CD4-positive, alpha-beta memory T cell (primary cell): ENCODE measurements around the gene TSC22D2. TPM values are rescaled to one million over a fixed set of nuclear protein-coding genes. Genes with fewer than 3 reads are reported as not detected.

Experiments
- CTCF ChIA-PET: fragments of 350-600 bp; sonication (Branson Sonifier 250); formaldehyde crosslinking; loops from one replicate; lab custom pipeline; 2021; ENCODE audit warnings: inconsistent platforms; ENCODE audit not compliant: partially characterized antibody; lab: Charles Lee
- POLR2A ChIA-PET: fragments of 350-600 bp; sonication (Branson Sonifier 250); formaldehyde crosslinking; loops from one replicate; lab custom pipeline; 2021; ENCODE audit not compliant: partially characterized antibody; lab: Charles Lee
- DNase-seq, 5 donors: peaks; one replicate each; pipeline versions ENCODE4 v3.0.0 to v3.0.0-alpha.2; 2020 to 2022; ENCODE audit warnings: mixed read lengths in 1 of 5
- H3K27ac ChIP-seq: one replicate; pipeline ENCODE4 v1.7.0; 2013; ENCODE audit warnings: low read depth, low read length
- H3K27me3 ChIP-seq: 2 replicates; pipeline ENCODE4 v1.7.0; 2013; ENCODE audit warnings: mild to moderate bottlenecking, low read length, moderate library complexity; ENCODE audit not compliant: insufficient read depth
- H3K36me3 ChIP-seq: 2 replicates; pipeline ENCODE4 v1.7.0; 2013; ENCODE audit warnings: mild to moderate bottlenecking, low read length, moderate library complexity; ENCODE audit not compliant: insufficient read depth
- H3K4me1 ChIP-seq: 2 replicates; pipeline ENCODE4 v1.7.0; 2013; ENCODE audit warnings: mild to moderate bottlenecking, low read length, moderate library complexity; ENCODE audit not compliant: insufficient read depth
- H3K4me3 ChIP-seq, 2 donors: one replicate each; pipeline ENCODE4 v1.7.0; 2013; ENCODE audit warnings: low read length in 2 of 2, mild to moderate bottlenecking in 1 of 2
- H3K9me3 ChIP-seq, 2 donors: one replicate each; pipeline ENCODE4 v1.7.0; 2013; ENCODE audit warnings: low read length in 2 of 2, control low read depth in 1 of 2; ENCODE audit not compliant: control insufficient read depth in 1 of 2
- H3K27ac Mint-ChIP-seq, 7 donors: one replicate each; pipeline ENCODE4 v1.8.0; 2020 to 2021; ENCODE audit warnings: mixed read lengths in 7 of 7, mild to moderate bottlenecking in 6 of 7, inconsistent platforms in 3 of 7, moderate library complexity in 3 of 7
- H3K27me3 Mint-ChIP-seq, 2 donors: one replicate each; pipeline ENCODE4 v1.8.0; 2020 to 2021; ENCODE audit warnings: mixed read lengths in 2 of 2
- H3K36me3 Mint-ChIP-seq, 2 donors: one replicate each; pipeline ENCODE4 v1.8.0; 2020 to 2021; ENCODE audit warnings: mixed read lengths in 2 of 2, inconsistent platforms in 1 of 2, mild to moderate bottlenecking in 1 of 2
- H3K4me1 Mint-ChIP-seq, 4 donors: one replicate each; pipeline ENCODE4 v1.8.0; 2020 to 2021; ENCODE audit warnings: mixed read lengths in 4 of 4, mild to moderate bottlenecking in 1 of 4
- H3K4me3 Mint-ChIP-seq, 8 donors: one replicate each; pipeline ENCODE4 v1.8.0; 2020 to 2021; ENCODE audit warnings: mixed read lengths in 8 of 8, mild to moderate bottlenecking in 7 of 8, moderate library complexity in 6 of 8, inconsistent platforms in 3 of 8
- H3K9me3 Mint-ChIP-seq, 8 donors: one replicate each; pipeline ENCODE4 v1.8.0; 2020 to 2021; ENCODE audit warnings: mixed read lengths in 8 of 8, mild to moderate bottlenecking in 5 of 8, inconsistent platforms in 3 of 8, moderate library complexity in 1 of 8
- intact Hi-C: fragments of 100-400 bp; cut with micrococcal nuclease; formaldehyde crosslinking; loops from one replicate; pipeline ENCODE4 v1.15.1; 2023
- polyA plus RNA-seq, 2 donors: library from polyadenylated mRNA; unstranded; fragments of 300-500 nt; fragmentation: Illumina TruSeq; gene quantifications; one replicate each; pipeline ENCODE4 v1.2.3, GENCODE V29; 2021
- total RNA-seq, 2 experiments: library from RNA; stranded (reverse); gene quantifications; one replicate each; pipeline ENCODE4 v1.2.3, GENCODE V29; 2021

Gene TSC22D2
- total and polyA plus RNA-seq, 4 experiments from 2014 or later: 5.5 to 25.7 (median 19.7) TPM

DNA sequence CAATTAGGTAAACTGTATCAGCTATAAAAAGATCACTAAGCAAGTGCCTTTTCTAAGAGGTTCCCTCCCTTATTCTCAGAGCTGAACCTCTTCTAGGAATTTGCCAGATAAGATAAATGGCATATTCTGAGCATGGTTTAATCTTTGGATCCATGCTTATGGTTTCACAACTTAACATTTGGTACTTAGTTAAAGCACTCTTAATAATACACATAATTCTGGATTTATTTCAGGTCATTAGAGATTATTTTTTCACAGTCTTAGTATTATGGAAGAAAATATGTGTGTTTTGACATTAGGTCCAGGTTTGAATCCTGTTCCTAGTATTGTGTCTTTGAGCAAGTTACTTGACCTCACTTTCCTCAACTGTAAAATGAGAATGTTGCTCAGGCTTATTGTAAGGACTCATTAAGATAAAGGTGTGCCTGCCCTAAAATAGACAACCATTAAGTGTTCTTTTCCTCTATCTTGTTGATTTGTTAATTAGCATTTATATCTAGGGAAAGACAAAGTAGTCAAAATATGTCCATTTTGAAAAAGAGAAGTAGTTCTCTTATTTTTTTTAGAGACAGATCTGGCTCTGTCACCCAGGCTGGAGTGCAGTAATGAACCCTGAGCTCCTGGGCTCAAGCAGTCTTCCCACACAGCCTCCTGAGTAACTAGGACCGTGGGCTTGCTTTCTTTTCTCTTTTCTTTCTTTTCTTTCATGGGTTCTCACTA lies 43.4 kb downstream of the TSC22D2 start:
- ChIA-PET CTCF (interaction anchor here (1.1 kb wide), 1 partner anchor 34 kb away, joined by 4 read pairs; no protein-coding TSS in a partner anchor), POLR2A (no interaction called here)
- no peak for DNase-seq
- H3K36me3 Mint-ChIP-seq: peaks cover 0 to 2% of the 10 kb centered on the region in 2 donors
- H3K9me3 Mint-ChIP-seq: no peaks in the 10 kb centered on the region
- H3K9me3 ChIP-seq: no peaks in the 10 kb centered on the region
- H3K36me3 ChIP-seq: no peaks in the 10 kb centered on the region
- H3K27ac ChIP-seq: no peak overlapping the region
- peak overlapping the region in 2 of 7 donors; percentile 3 to 24 for H3K27ac Mint-ChIP-seq
- H3K4me3 ChIP-seq: no peak overlapping the region
- intact Hi-C loops: no loop called here
- no peaks in the 10 kb centered on the region for H3K27me3 ChIP-seq
- peaks cover 28% of the 10 kb centered on the region for H3K4me1 ChIP-seq
- H3K4me3 Mint-ChIP-seq: no peak overlapping the region
- H3K4me1 Mint-ChIP-seq: peaks cover 22 to 51% (median 38%) of the 10 kb centered on the region in 4 donors
- H3K27me3 Mint-ChIP-seq: no peaks in the 10 kb centered on the region

DNA sequence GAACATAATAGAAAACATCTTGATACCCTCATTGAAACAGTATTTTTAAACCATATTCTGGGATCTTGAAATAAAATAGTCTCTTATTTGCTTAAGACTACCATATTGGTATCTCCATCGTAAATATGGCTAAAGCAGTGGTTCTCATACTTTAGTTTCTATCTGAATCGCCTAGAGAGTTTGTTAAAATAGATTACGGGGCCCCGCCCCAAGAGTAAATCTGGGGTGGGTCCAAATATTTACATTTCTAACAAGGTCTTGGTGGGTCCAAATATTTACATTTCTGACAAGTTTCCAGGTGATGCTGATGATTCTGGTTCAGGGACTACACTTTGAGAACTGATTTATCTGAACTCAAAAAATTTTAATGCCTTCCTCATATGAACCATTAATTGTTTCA lies 45.3 kb downstream of the TSC22D2 start:
- Mint-ChIP-seq H3K27me3 (no peaks in the 10 kb centered on the region), H3K9me3 (no peaks in the 10 kb centered on the region), H3K4me3 (no peak overlapping the region), H3K4me1 (peaks cover 11 to 34% (median 24%) of the 10 kb centered on the region in 4 donors), H3K36me3 (peaks cover 8 to 14% of the 10 kb centered on the region in 2 donors), H3K27ac (no peak overlapping the region)
- intact Hi-C loops: no loop called here
- Histone ChIP-seq H3K4me1 (peaks cover 18% of the 10 kb centered on the region), H3K4me3 (no peak overlapping the region), H3K36me3 (peaks cover 4% of the 10 kb centered on the region), H3K9me3 (no peaks in the 10 kb centered on the region), H3K27ac (no peak overlapping the region), H3K27me3 (no peaks in the 10 kb centered on the region)
- no peak for DNase-seq
- CTCF ChIA-PET: no interaction called here
- POLR2A ChIA-PET: interaction anchor here (1.4 kb wide), 1 partner anchor 44 kb away, joined by 4 read pairs; no protein-coding TSS in a partner anchor

DNA sequence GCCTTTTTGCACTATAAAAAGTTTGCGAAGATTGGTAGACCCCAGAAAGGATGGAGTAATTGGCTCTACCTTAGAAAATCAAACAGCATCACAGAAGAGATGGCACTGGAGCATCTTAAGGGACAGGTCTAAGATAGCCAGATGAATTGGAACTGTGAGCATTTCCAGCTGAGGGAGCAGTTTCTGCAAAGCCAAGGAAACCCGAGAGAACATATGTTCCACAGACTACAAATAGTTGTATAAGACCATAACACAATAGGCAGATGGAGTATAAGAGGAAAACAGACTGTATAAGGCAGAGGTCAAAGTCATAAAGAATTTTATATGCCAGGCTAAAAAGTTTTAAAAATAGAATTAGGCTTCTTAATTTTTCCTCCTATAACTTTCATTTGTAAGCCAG lies 46.0 kb downstream of the TSC22D2 start:
- no peaks in the 10 kb centered on the region for H3K9me3 Mint-ChIP-seq
- H3K27ac ChIP-seq: no peak overlapping the region
- no peak for DNase-seq
- no peaks in the 10 kb centered on the region for H3K27me3 ChIP-seq
- no peak overlapping the region for H3K27ac Mint-ChIP-seq
- POLR2A ChIA-PET: no interaction called here
- H3K36me3 Mint-ChIP-seq: peaks cover 14 to 20% of the 10 kb centered on the region in 2 donors
- CTCF ChIA-PET: no interaction called here
- no peaks in the 10 kb centered on the region for H3K27me3 Mint-ChIP-seq
- intact Hi-C loops: no loop called here
- no peak overlapping the region for H3K4me3 Mint-ChIP-seq
- H3K9me3 ChIP-seq: no peaks in the 10 kb centered on the region
- H3K4me1 ChIP-seq: peaks cover 18% of the 10 kb centered on the region
- H3K4me1 Mint-ChIP-seq: peaks cover 10 to 31% (median 22%) of the 10 kb centered on the region in 4 donors
- no peak overlapping the region for H3K4me3 ChIP-seq
- H3K36me3 ChIP-seq: peaks cover 9% of the 10 kb centered on the region

DNA sequence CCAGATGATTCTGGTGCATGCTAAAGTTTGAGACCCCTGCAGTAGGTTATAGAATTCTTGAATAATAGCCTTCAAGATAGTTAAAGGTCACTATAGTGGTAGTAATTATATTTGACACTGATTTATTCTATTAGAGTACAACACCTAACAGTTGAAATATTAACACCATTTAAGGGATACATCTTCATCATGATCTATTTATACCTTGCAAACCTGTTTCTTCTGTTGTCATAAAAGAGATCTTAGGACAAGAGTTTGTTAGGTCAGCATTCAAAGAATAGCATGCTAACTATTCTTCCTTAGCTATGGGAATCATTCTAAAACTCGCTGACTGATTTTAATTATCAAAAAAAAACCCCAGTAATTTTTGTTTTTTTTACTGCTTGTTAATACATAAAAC lies 46.5 kb downstream of the TSC22D2 start:
- intact Hi-C loops: no loop called here
- Mint-ChIP-seq H3K4me3 (no peak overlapping the region), H3K36me3 (peaks cover 19 to 24% of the 10 kb centered on the region in 2 donors), H3K4me1 (peaks cover 6 to 26% (median 17%) of the 10 kb centered on the region in 4 donors), H3K27me3 (no peaks in the 10 kb centered on the region), H3K27ac (no peak overlapping the region), H3K9me3 (no peaks in the 10 kb centered on the region)
- no peak for DNase-seq
- H3K4me1 ChIP-seq: peaks cover 18% of the 10 kb centered on the region
- no peaks in the 10 kb centered on the region for H3K27me3 ChIP-seq
- peaks cover 14% of the 10 kb centered on the region for H3K36me3 ChIP-seq
- CTCF ChIA-PET: no interaction called here
- H3K4me3 ChIP-seq: no peak overlapping the region
- H3K27ac ChIP-seq: no peak overlapping the region
- POLR2A ChIA-PET: no interaction called here
- no peaks in the 10 kb centered on the region for H3K9me3 ChIP-seq

DNA sequence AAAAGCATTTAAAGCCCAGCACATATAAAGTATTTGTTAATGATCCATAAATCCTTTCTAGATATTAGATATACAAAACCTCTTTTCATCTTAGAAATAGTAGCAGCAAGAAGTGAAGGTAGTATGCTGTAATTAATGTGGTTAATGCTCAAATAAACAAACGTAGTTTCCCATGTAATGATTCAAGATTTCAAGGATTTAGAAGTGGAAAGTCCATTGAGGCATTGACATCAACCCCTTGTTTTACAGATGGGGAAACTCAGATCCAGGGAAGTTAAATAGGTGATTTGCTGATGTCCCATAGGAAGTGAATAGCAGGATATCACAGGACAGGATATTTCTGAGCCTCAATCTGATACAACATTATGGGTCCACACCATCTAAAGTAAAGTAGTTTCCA lies 47.2 kb downstream of the TSC22D2 start:
- Histone ChIP-seq H3K36me3 (peaks cover 15% of the 10 kb centered on the region), H3K9me3 (no peaks in the 10 kb centered on the region), H3K4me3 (no peak overlapping the region), H3K27me3 (no peaks in the 10 kb centered on the region), H3K27ac (no peak overlapping the region), H3K4me1 (peaks cover 17% of the 10 kb centered on the region)
- no peaks in the 10 kb centered on the region for H3K9me3 Mint-ChIP-seq
- H3K27ac Mint-ChIP-seq: peak overlapping the region in 1 of 7 donors; percentile 76
- peaks cover 19 to 24% of the 10 kb centered on the region in 2 donors for H3K36me3 Mint-ChIP-seq
- CTCF ChIA-PET: no interaction called here
- intact Hi-C loops: no loop called here
- POLR2A ChIA-PET: no interaction called here
- H3K4me1 Mint-ChIP-seq: peaks cover 6 to 25% (median 17%) of the 10 kb centered on the region in 4 donors
- DNase-seq: no peak
- H3K4me3 Mint-ChIP-seq: no peak overlapping the region
- no peaks in the 10 kb centered on the region for H3K27me3 Mint-ChIP-seq

DNA sequence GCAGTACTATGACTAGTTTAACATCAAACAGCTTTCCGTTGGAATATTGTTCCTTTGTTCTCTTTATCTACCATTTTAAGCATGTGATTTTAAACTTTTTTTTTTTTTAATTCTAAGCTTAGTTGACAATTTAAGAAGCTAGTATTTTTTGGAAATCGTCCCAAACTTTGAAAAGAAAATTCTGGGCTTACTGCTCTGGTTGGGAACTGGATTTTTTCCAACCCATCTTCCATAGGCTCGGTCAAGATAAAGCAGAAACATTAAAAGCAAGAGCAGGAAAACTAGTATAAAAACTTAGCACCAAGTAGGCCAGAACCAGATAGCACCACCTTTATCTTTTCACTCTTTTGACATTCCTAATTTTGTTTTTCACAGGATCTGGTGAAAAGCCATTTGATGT lies 49.9 kb downstream of the TSC22D2 start:
- ChIA-PET POLR2A (no interaction called here), CTCF (no interaction called here)
- H3K4me1 Mint-ChIP-seq: peaks cover 3 to 10% (median 9%) of the 10 kb centered on the region in 4 donors
- no peaks in the 10 kb centered on the region for H3K9me3 Mint-ChIP-seq
- Histone ChIP-seq H3K4me3 (no peak overlapping the region), H3K4me1 (peaks cover 6% of the 10 kb centered on the region), H3K27me3 (no peaks in the 10 kb centered on the region), H3K9me3 (no peaks in the 10 kb centered on the region), H3K27ac (no peak overlapping the region), H3K36me3 (peaks cover 18% of the 10 kb centered on the region)
- no peak overlapping the region for H3K27ac Mint-ChIP-seq
- no peaks in the 10 kb centered on the region for H3K27me3 Mint-ChIP-seq
- no peak for DNase-seq
- H3K36me3 Mint-ChIP-seq: peaks cover 19 to 32% of the 10 kb centered on the region in 2 donors
- intact Hi-C loops: no loop called here
- H3K4me3 Mint-ChIP-seq: no peak overlapping the region

DNA sequence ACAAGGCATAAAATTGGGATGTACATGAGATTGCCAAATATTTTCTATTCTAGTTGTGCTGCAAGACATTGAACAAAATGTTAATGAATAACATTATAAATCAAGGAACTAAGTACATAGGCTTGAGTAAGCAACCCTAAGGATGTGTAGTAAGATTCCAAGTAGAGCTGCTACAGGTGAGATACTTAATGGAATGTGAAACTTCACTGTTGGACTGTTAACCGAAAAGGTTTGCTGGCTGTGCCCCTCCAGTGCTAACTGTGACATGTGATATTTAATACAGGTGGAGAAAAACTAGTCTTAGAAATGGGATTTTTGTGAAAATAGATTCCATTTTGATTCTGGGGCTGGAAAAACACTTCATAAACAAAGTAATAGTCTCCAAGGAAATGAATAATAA lies 52.4 kb downstream of the TSC22D2 start:
- Histone ChIP-seq H3K4me1 (no peaks in the 10 kb centered on the region), H3K4me3 (no peak overlapping the region), H3K27ac (no peak overlapping the region), H3K27me3 (no peaks in the 10 kb centered on the region), H3K36me3 (peaks cover 18% of the 10 kb centered on the region), H3K9me3 (no peaks in the 10 kb centered on the region)
- POLR2A ChIA-PET: interaction anchor here (1.2 kb wide), 1 partner anchor 51 kb away, joined by 3 read pairs; no protein-coding TSS in a partner anchor
- intact Hi-C loops: no loop called here
- CTCF ChIA-PET: no interaction called here
- no peak overlapping the region for H3K27ac Mint-ChIP-seq
- H3K9me3 Mint-ChIP-seq: no peaks in the 10 kb centered on the region
- H3K36me3 Mint-ChIP-seq: peaks cover 19 to 31% of the 10 kb centered on the region in 2 donors
- H3K4me3 Mint-ChIP-seq: no peak overlapping the region
- H3K4me1 Mint-ChIP-seq: peaks cover 0 to under 1% (median 0%) of the 10 kb centered on the region in 4 donors
- H3K27me3 Mint-ChIP-seq: no peaks in the 10 kb centered on the region
- DNase-seq: no peak
